Measurements from ENCODE around the gene SLCO1C1. TPM values are rescaled to one million over a fixed set of nuclear protein-coding genes. Genes with fewer than 3 reads are reported as not detected.

Gene SLCO1C1
- total and polyA plus RNA-seq, 4 donors: 0.20 to 5.1 (median 4.3) TPM; not detected in 1

Other genes starting within 250 kb of the SLCO1C1 start
- under 1 TPM in 1 of 2 donors, not detected in 1; 0.13 TPM for gene SLCO1B3, start 115.4 kb downstream of the SLCO1C1 start, total RNA-seq
- not detected for gene SLCO1B3, start 115.4 kb downstream of the SLCO1C1 start, polyA plus RNA-seq